Measurements from ENCODE around the gene PLXNA4.

PLXNA4 gene

DNA sequence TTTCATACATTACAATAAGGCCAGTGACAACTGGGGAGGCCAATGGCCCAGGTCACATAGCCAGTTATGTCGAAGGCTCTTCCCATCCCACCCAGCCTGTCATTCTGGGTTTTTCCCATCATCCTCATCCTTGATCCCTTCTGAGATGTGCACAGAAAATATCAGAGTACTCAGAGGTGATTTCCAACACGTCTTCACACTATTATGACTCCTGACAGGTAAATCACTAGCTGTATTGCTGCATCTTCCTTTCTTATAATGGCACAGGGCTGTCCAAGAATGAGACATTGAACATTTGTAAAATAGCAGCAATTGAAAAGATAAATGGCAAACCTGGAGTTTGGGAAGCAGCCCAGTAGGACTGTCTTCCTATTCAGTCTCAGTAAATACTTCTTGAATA, 159.9 kb downstream of the PLXNA4 start:
- in situ Hi-C loops (cut with HindIII; ENCODE audit: low sequenced_read_pairs) = no loop called here
- no peak for DNase-seq (ENCODE audit: low read depth, low spot score)
- H3K4me3 ChIP-seq (ENCODE audit: low read depth, low read length) = no peak overlapping the region
- TF ChIP-seq, protein P1, sequence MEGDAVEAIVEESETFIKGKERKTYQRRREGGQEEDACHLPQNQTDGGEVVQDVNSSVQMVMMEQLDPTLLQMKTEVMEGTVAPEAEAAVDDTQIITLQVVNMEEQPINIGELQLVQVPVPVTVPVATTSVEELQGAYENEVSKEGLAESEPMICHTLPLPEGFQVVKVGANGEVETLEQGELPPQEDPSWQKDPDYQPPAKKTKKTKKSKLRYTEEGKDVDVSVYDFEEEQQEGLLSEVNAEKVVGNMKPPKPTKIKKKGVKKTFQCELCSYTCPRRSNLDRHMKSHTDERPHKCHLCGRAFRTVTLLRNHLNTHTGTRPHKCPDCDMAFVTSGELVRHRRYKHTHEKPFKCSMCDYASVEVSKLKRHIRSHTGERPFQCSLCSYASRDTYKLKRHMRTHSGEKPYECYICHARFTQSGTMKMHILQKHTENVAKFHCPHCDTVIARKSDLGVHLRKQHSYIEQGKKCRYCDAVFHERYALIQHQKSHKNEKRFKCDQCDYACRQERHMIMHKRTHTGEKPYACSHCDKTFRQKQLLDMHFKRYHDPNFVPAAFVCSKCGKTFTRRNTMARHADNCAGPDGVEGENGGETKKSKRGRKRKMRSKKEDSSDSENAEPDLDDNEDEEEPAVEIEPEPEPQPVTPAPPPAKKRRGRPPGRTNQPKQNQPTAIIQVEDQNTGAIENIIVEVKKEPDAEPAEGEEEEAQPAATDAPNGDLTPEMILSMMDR (IDR thresholded peaks at IDR 0.05; ENCODE audit: low read depth, low read length) = no peak

DNA sequence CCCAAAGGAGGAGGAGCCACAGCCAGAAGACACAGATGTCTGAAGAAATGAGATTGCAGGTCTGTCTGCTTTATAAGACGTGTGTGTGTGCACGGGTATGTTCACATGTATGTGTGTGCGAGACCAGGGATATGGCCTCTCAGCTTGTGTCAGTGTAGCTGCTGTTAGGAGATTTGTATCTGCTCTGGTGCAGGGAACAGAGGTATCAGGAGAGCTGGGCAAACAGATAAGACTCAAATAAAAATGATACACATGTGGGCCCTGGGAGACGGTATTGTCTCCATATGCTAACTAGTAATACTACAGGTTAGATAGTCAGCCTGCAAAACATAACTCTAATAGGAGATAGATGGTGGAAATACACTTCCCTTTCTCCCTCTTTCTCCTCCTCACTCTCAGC, 161.0 kb downstream of the PLXNA4 start:
- no peak for DNase-seq (ENCODE audit: low read depth, low spot score)
- TF ChIP-seq, protein P1 (IDR thresholded peaks at IDR 0.05; ENCODE audit: low read depth, low read length) = no peak
- no peak overlapping the region for H3K4me3 ChIP-seq (ENCODE audit: low read depth, low read length)
- in situ Hi-C loops (cut with HindIII; ENCODE audit: low sequenced_read_pairs) = no loop called here

DNA sequence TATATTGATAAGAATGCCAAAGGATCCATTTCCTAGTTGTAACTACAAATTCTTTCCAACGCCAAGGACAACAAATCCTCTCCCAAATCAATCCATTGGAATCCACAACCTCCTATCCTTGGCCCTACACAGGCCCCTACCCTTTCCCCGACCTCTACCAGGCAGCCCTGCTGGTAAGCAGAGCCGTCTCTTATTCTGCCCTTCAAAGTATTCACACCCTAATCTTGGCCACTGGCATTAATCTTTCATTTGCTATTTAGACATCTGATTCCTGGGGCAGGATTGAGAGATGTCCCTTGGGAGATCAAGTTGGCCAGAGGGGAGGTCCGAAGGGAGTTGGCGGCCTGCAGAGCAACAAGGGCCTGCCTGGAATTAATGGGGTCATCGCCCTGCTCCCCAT, 161.4 kb downstream of the PLXNA4 start:
- TF ChIP-seq, protein P1 (IDR thresholded peaks at IDR 0.05; ENCODE audit: low read depth, low read length) = no peak
- in situ Hi-C loops (cut with HindIII; ENCODE audit: low sequenced_read_pairs) = no loop called here
- H3K4me3 ChIP-seq (ENCODE audit: low read depth, low read length) = no peak overlapping the region
- DNase-seq (ENCODE audit: low read depth, low spot score) = no peak

DNA sequence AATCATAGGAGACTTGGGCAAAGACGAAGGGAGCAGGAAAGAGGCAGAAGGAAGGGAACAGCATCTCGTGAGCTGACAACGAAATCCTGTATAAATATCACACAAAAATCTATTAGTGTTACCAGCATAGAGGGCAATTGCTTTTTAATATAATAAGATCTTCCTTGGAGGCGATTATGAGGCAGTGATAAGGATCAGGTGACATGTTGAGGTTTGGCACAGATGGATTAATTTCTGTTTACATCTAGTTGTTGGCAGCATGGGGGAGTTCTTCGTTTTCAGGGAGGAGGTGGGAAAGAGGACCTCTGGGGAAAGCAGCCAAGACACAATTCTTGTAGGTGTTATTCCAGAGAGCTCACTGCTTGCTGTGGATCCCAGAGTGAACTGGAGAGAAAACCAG, 163.8 kb downstream of the PLXNA4 start:
- TF ChIP-seq, protein P1 (IDR thresholded peaks at IDR 0.05; ENCODE audit: low read depth, low read length) = no peak
- no peak overlapping the region for H3K4me3 ChIP-seq (ENCODE audit: low read depth, low read length)
- in situ Hi-C loops (cut with HindIII; ENCODE audit: low sequenced_read_pairs) = no loop called here
- no peak for DNase-seq (ENCODE audit: low read depth, low spot score)

DNA sequence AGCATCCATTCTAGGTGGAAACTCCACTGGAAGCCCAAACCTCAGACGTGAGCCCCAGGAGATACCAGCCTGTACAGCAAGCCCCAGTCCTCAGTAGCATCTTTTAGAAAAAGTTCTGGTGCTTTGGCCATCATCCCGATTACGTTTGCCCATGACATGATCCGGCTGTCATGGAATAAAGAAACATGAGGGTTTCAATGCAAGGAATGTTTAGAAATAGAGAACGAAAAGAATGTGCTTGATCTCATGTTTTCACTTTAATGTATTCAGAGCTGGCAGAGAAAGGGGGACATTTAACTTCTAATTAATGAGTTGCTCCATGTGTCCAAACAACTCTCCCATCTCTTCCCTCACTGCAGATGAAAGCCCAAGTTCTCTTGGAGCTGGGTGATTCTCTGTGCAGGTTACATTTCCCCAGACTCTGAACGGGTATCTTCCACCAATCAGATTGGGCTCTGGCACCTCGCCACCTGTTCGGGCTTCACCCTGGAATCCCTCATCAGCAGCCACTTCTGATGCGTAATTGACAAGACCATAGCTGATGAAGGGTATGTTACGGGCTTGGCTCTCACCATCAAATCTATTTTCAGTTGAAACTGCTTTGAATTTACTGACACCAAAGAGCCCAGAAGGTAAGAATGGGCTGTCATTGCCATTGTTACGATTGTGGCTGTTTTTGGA, 165.3 kb downstream of the PLXNA4 start:
- in situ Hi-C loops (cut with HindIII; ENCODE audit: low sequenced_read_pairs) = no loop called here
- TF ChIP-seq, protein P1 (IDR thresholded peaks at IDR 0.05; ENCODE audit: low read depth, low read length) = no peak

DNA sequence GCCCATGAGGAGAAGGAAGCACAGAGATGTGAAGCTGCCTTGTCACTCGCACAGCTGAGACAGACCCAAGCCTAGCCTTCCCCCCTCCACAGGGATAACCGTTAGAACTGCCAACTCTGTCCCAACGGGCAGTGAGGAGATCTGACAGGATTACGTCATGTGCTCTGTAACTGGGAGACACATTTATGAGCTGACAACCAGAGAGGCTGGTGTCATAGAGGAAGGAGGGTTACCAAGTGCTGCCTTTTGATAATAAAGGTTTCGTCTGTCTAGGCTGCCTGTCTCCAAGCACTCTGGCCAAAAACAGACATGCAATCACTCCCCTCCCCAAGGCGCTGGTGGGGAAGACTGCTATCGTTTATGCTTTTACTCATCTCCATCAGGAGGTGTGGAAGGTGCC, 165.9 kb downstream of the PLXNA4 start:
- TF ChIP-seq, protein P1 (IDR thresholded peaks at IDR 0.05; ENCODE audit: low read depth, low read length) = no peak
- H3K4me3 ChIP-seq (ENCODE audit: low read depth, low read length) = no peak overlapping the region
- DNase-seq (ENCODE audit: low read depth, low spot score) = no peak
- in situ Hi-C loops (cut with HindIII; ENCODE audit: low sequenced_read_pairs) = no loop called here

More for the DNA sequence above, 165.3 kb downstream of the PLXNA4 start:
- no peak for DNase-seq (ENCODE audit: low read depth, low spot score)
- H3K4me3 ChIP-seq (ENCODE audit: low read depth, low read length) = no peak overlapping the region

Measured in astrocyte of the spinal cord (primary cell).